Measurements from ENCODE around the gene FNDC11.

- TF ChIP-seq, protein P1, sequence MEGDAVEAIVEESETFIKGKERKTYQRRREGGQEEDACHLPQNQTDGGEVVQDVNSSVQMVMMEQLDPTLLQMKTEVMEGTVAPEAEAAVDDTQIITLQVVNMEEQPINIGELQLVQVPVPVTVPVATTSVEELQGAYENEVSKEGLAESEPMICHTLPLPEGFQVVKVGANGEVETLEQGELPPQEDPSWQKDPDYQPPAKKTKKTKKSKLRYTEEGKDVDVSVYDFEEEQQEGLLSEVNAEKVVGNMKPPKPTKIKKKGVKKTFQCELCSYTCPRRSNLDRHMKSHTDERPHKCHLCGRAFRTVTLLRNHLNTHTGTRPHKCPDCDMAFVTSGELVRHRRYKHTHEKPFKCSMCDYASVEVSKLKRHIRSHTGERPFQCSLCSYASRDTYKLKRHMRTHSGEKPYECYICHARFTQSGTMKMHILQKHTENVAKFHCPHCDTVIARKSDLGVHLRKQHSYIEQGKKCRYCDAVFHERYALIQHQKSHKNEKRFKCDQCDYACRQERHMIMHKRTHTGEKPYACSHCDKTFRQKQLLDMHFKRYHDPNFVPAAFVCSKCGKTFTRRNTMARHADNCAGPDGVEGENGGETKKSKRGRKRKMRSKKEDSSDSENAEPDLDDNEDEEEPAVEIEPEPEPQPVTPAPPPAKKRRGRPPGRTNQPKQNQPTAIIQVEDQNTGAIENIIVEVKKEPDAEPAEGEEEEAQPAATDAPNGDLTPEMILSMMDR (conservative IDR thresholded peaks at IDR 0.05; ENCODE audit: low read length) = no peak
- TF ChIP-seq EZH2phosphoT487 (IDR thresholded peaks at IDR 0.05; ENCODE audit: borderline replicate concordance, low read depth, low read length) = no peak
Observed at GRCh38 chr20:63585616-63586565, 31.9 kb downstream of the FNDC11 start.
